Endothelial cell of umbilical vein (primary cell): ENCODE results near the gene CYFIP2. TPM values are rescaled to one million over a fixed set of nuclear protein-coding genes. Genes with fewer than 3 reads are reported as not detected.
"Not testable (repeated sequence)": the region's sequence is repeated elsewhere in the genome, so short reads cannot be mapped to it uniquely, and the experiment has no call there.

Source experiments
- BruUV-seq: library from RNA; stranded (reverse); fragments of 400-500 nt; replicated peaks from 2 replicates; lab custom pipeline; 2021; lab: Mats Ljungman, UMichigan
- CTCF ChIA-PET: fragments of 300-600, 350-600 bp; sonication (Branson Sonifier 250); formaldehyde crosslinking; loops from one replicate; lab custom pipeline; 2021; ENCODE audit warnings: antibody characterized with exemption, inconsistent platforms; lab: Charles Lee
- POLR2A ChIA-PET: fragments of 300-600, 350-600 bp; sonication (Branson Sonifier 250); formaldehyde crosslinking; loops from one replicate; lab custom pipeline; 2021; ENCODE audit warnings: antibody characterized with exemption, inconsistent platforms; lab: Charles Lee
- DNase-seq: peaks from one replicate; pipeline ENCODE4 v3.0.0-alpha.2; 2011; ENCODE audit warnings: low read depth, low spot score
- FAIRE-seq: peaks from 2 replicates; lab custom pipeline; 2011; peaks lifted over from hg19 to GRCh38; lab: Jason Lieb, UNC
- H2AFZ ChIP-seq: 2 replicates; pipeline ENCODE4 v1.6.0; 2012; ENCODE audit warnings: low read depth, low read length, control low read depth, inconsistent platforms
- H3K27ac ChIP-seq: 2 replicates; pipeline ENCODE4 v1.5.1; 2011; ENCODE audit warnings: low read depth, mild to moderate bottlenecking, control low read depth, low read length, moderate library complexity; ENCODE audit not compliant: insufficient read depth
- H3K27me3 ChIP-seq, 2 experiments: 2 replicates each; pipeline versions ENCODE4 v1.6.0 to v1.6.1; 2011; ENCODE audit warnings: low read length in 2 of 2, mixed read lengths in 1 of 2; ENCODE audit not compliant: control insufficient read depth in 2 of 2, insufficient read depth in 2 of 2
- H3K36me3 ChIP-seq, 2 experiments: 2 replicates in 1 of 2; 3 replicates in 1 of 2; pipeline ENCODE4 v1.5.1; 2011; ENCODE audit warnings: low read length in 2 of 2, mild to moderate bottlenecking in 1 of 2, moderate library complexity in 1 of 2; ENCODE audit not compliant: control insufficient read depth in 2 of 2, insufficient read depth in 2 of 2; ENCODE audit errors: extremely low read depth in 1 of 2
- H3K4me1 ChIP-seq: 3 replicates; pipeline ENCODE4 v1.5.1; 2011; ENCODE audit warnings: mild to moderate bottlenecking, low read length; ENCODE audit not compliant: control insufficient read depth, insufficient read depth; ENCODE audit errors: extremely low read depth
- H3K4me2 ChIP-seq: 2 replicates; pipeline ENCODE4 v1.6.1; 2011; ENCODE audit warnings: low read length, control low read depth, mixed read lengths; ENCODE audit not compliant: insufficient read depth
- H3K4me3 ChIP-seq, 3 experiments: fragments of 200-600 bp in 1 of 3; sonication (generic), shearing (Covaris generic) in 1 of 3; replicated peaks in 1 of 3; 2 replicates each; pipeline ENCODE4 v1.5.1; 2011 to 2016; ENCODE audit warnings: control low read depth in 3 of 3, low read length in 3 of 3, mild to moderate bottlenecking in 2 of 3, inconsistent platforms in 1 of 3, low read depth in 1 of 3, moderate library complexity in 1 of 3; ENCODE audit not compliant: insufficient read depth in 1 of 3
- H3K79me2 ChIP-seq: 2 replicates; pipeline ENCODE4 v1.6.0; 2012; ENCODE audit warnings: low read length, inconsistent platforms; ENCODE audit not compliant: control insufficient read depth, insufficient read depth
- H3K9ac ChIP-seq: replicated peaks from 2 replicates; pipeline ENCODE3; 2011; ENCODE audit warnings: low read length, control low read depth; ENCODE audit not compliant: insufficient read depth; ENCODE audit errors: extremely low read depth
- H3K9me1 ChIP-seq: replicated peaks from 3 replicates; pipeline ENCODE4 v1.6.0; 2011; ENCODE audit warnings: mild to moderate bottlenecking, low read length; ENCODE audit not compliant: control insufficient read depth, insufficient read depth; ENCODE audit errors: extremely low read depth
- H3K9me3 ChIP-seq: replicated peaks from 2 replicates; pipeline ENCODE4 v1.5.1; 2012; ENCODE audit warnings: low read length, inconsistent platforms; ENCODE audit not compliant: control insufficient read depth, insufficient read depth
- H4K20me1 ChIP-seq: replicated peaks from 2 replicates; pipeline ENCODE3; 2011; ENCODE audit warnings: mild to moderate bottlenecking, low read length; ENCODE audit not compliant: control insufficient read depth, insufficient read depth; ENCODE audit errors: extremely low read depth
- CTCF ChIP-seq, 2 donors: IDR thresholded peaks; 1 replicate in 1 of 2; 2 replicates in 1 of 2; pipeline ENCODE4 v1.5.1; 2011; ENCODE audit warnings: low read length in 2 of 2, mild to moderate bottlenecking in 2 of 2, moderate library complexity in 2 of 2, control low read depth in 1 of 2, inconsistent platforms in 1 of 2, low read depth in 1 of 2; ENCODE audit not compliant: insufficient read depth in 1 of 2; ENCODE audit errors: extremely low read depth in 1 of 2
- EZH2 ChIP-seq: IDR thresholded peaks from 2 replicates; pipeline ENCODE4 v1.6.1; 2012; ENCODE audit warnings: borderline replicate concordance, low read depth, mild to moderate bottlenecking, moderate library complexity, low read length, inconsistent platforms; ENCODE audit not compliant: severe bottlenecking
- FOS ChIP-seq: IDR thresholded peaks from 2 replicates; pipeline ENCODE4 v1.6.1; 2011; ENCODE audit warnings: mild to moderate bottlenecking, low read length, moderate library complexity, borderline replicate concordance; ENCODE audit not compliant: insufficient read depth
- GATA2 ChIP-seq: IDR thresholded peaks from 2 replicates; pipeline ENCODE4 v1.7.0; 2011; ENCODE audit warnings: low read depth, mild to moderate bottlenecking, moderate library complexity, mixed read lengths, low read length; ENCODE audit not compliant: insufficient read length, insufficient read depth
- JUN ChIP-seq: IDR thresholded peaks from 2 replicates; pipeline ENCODE4 v1.6.1; 2011; ENCODE audit warnings: borderline replicate concordance, low read depth; ENCODE audit not compliant: insufficient read length, insufficient read depth
- MAX ChIP-seq: IDR thresholded peaks from 2 replicates; pipeline ENCODE4 v1.6.1; 2011; ENCODE audit not compliant: insufficient read depth, insufficient read length
- MYC ChIP-seq: IDR thresholded peaks from one replicate; pipeline ENCODE4 v1.6.1; 2011; ENCODE audit warnings: mild to moderate bottlenecking, low read depth, low read length
- POLR2A ChIP-seq: IDR thresholded peaks from 2 replicates; pipeline ENCODE4 v1.6.1; 2012; ENCODE audit warnings: low read depth, mild to moderate bottlenecking, control low read depth, low read length
- POLR2AphosphoS5 ChIP-seq: IDR thresholded peaks from 2 replicates; pipeline ENCODE4 v1.6.1; 2012; ENCODE audit warnings: low read depth, mild to moderate bottlenecking, control low read depth, low read length, moderate library complexity; ENCODE audit not compliant: insufficient read depth
- dilution Hi-C: fragments of 300-500 bp; cut with MboI; formaldehyde crosslinking; loops from one replicate; pipeline ENCODE4 v1.15.0; 2019; ENCODE audit warnings: low sequenced_read_pairs; ENCODE audit not compliant: extremely low pct_ligation_motif_present
- intact Hi-C: fragments of 100-400 bp; cut with micrococcal nuclease; formaldehyde crosslinking; loops from one replicate; pipeline ENCODE4 v1.10.0; 2022
- polyA plus RNA-seq, 4 experiments: library from polyadenylated mRNA; depleted of rRNA in 3 of 4; stranded (reverse) in 3 of 4; unstranded in 1 of 4; fragments of >200 nt; gene quantifications; 2 replicates each; pipeline versions ENCODE4 v1.2.1 to v1.2.3, GENCODE V29; 2011 to 2012; ENCODE audit warnings: missing spikeins in 1 of 4
- total RNA-seq: library from RNA; stranded (reverse); gene quantifications from 2 replicates; pipeline ENCODE4 v1.2.3, GENCODE V29; 2021

The CYFIP2 gene
- total and polyA plus RNA-seq, 2 donors (not counting 3 experiments of a cell fraction or from before 2014, with no cell fraction given), result 9.2 to 22.4 TPM

GRCh38 chr5:157415838-157416237, 149.9 kb downstream of the CYFIP2 start:
- dilution Hi-C loops, result no loop called here
- CTCF ChIA-PET, result interaction anchor here (1.5 kb wide), 1 partner anchor 56 kb away, joined by 5 read pairs; no protein-coding TSS in a partner anchor

GRCh38 chr5:157419521-157419920, 153.6 kb downstream of the CYFIP2 start:
- FAIRE-seq, H3K27me3 ChIP-seq, H3K9me1 ChIP-seq, H2AFZ ChIP-seq, H3K4me2 ChIP-seq, H3K9me3 ChIP-seq, H3K9ac ChIP-seq, POLR2A ChIA-PET, intact Hi-C loops, H3K4me3 ChIP-seq, H3K4me1 ChIP-seq, BruUV-seq, DNase-seq, H4K20me1 ChIP-seq, H3K27ac ChIP-seq, dilution Hi-C loops, CTCF ChIA-PET, H3K36me3 ChIP-seq, H3K79me2 ChIP-seq: not testable (repeated sequence)

More at GRCh38 chr5:157415838-157416237, 149.9 kb downstream of the CYFIP2 start:
- Histone ChIP-seq H3K27me3 (no peaks in the 10 kb centered on the region), H3K9me3 (no peaks in the 10 kb centered on the region), H3K9me1 (no peaks in the 10 kb centered on the region), H3K27ac (no peak overlapping the region), H3K4me3 (no peak overlapping the region), H3K79me2 (no peaks in the 10 kb centered on the region), H4K20me1 (no peaks in the 10 kb centered on the region), H3K4me2 (no peak overlapping the region), H3K9ac (no peak overlapping the region), H3K36me3 (no peaks in the 10 kb centered on the region), H3K4me1 (no peaks in the 10 kb centered on the region), H2AFZ (no peak overlapping the region)
- FAIRE-seq, result no peak
- intact Hi-C loops, result no loop called here
- DNase-seq, result no peak
- BruUV-seq, result no TSS peak
- POLR2A ChIA-PET, result no interaction called here
- TF ChIP-seq GATA2 (no peak), EZH2 (no peak), POLR2AphosphoS5 (no peak), CTCF (IDR thresholded peaks at IDR 0.05; ENCODE audit: extremely low read depth in 1 of 2, insufficient read depth in 1 of 2, low read depth in 1 of 2, low read length in 2 of 2) (no peak), JUN (no peak), FOS (no peak), MYC (no peak), POLR2A (no peak), MAX (no peak)

- POLR2A ChIA-PET, H4K20me1 ChIP-seq, H3K4me1 ChIP-seq, dilution Hi-C loops, H3K27me3 ChIP-seq, H3K79me2 ChIP-seq, H3K27ac ChIP-seq, H3K4me2 ChIP-seq, BruUV-seq, DNase-seq, H3K9me1 ChIP-seq, H2AFZ ChIP-seq, H3K4me3 ChIP-seq, H3K9ac ChIP-seq, H3K36me3 ChIP-seq, H3K9me3 ChIP-seq, FAIRE-seq: not testable (repeated sequence)
- intact Hi-C loops, result loop anchor here (2.0 to 5.0 kb wide), 2 partner anchors 47 to 63 kb away; no protein-coding TSS in a partner anchor
- CTCF ChIA-PET, result interaction anchor here (3.8 kb wide), 1 partner anchor 289 kb away, joined by 69 read pairs; no protein-coding TSS in a partner anchor
Observed at GRCh38 chr5:157429920-157430319, 164.0 kb downstream of the CYFIP2 start.
